ENCODE data around the gene UBE2L5. TPM values are rescaled to one million over a fixed set of nuclear protein-coding genes. Genes with fewer than 3 reads are reported as not detected.
A peak's percentile ranks its signal among the peaks of the same experiment; 100 is the strongest.

UBE2L5 gene
- total RNA-seq, 2 experiments from 2014 or later = 0.11 TPM; not detected in 1

GRCh38 chr13:30413842-30414241 is 8.5 kb upstream of the UBE2L5 start:
- TF ChIP-seq CTCF (IDR thresholded peaks at IDR 0.05) = no peak
- Histone ChIP-seq H3K9me3 (ENCODE audit: control insufficient read depth in 1 of 2, insufficient read depth in 1 of 2, low read length in 2 of 2) (no peaks in the 10 kb centered on the region), H3K27me3 (ENCODE audit: control insufficient read depth in 1 of 2, insufficient read depth in 2 of 2, low read length in 2 of 2) (no peaks in the 10 kb centered on the region), H3K4me3 (ENCODE audit: low read length) (no peak overlapping the region), H3K27ac (ENCODE audit: low read depth in 1 of 2, low read length in 2 of 2) (no peak overlapping the region), H3K4me1 (ENCODE audit: insufficient read depth, low read length) (peaks cover 7% of the 10 kb centered on the region), H3K36me3 (ENCODE audit: insufficient read depth, low read length) (no peaks in the 10 kb centered on the region)
- H3K9me3 Mint-ChIP-seq = no peaks in the 10 kb centered on the region
- no peaks in the 10 kb centered on the region for H3K36me3 Mint-ChIP-seq (ENCODE audit: low read depth)
- ATAC-seq (ENCODE audit: poor library complexity) = no peak
- CTCF ChIA-PET = interaction anchor here (0.9 kb wide), 1 partner anchor 31 kb away, joined by 3 read pairs; no protein-coding TSS in a partner anchor
- no peak overlapping the region for H3K27ac Mint-ChIP-seq
- H3K4me1 Mint-ChIP-seq (ENCODE audit: low read depth) = peaks cover 44% of the 10 kb centered on the region
- intact Hi-C loops (cut with DNase I, micrococcal nuclease) = no loop called here
- no peak for DNase-seq
- H3K27me3 Mint-ChIP-seq = no peaks in the 10 kb centered on the region
- H3K4me3 Mint-ChIP-seq = no peak overlapping the region
- POLR2A ChIA-PET = no interaction called here

GRCh38 chr13:30415430-30416030 is 6.8 kb upstream of the UBE2L5 start:
- intact Hi-C loops (cut with DNase I, micrococcal nuclease) = loop anchor here in 1 of 2 experiments (5.0 kb wide), 1 partner anchor 103 kb away; no protein-coding TSS in a partner anchor
- H3K36me3 Mint-ChIP-seq (ENCODE audit: low read depth) = no peaks in the 10 kb centered on the region
- Histone ChIP-seq H3K4me3 (ENCODE audit: low read length) (no peak overlapping the region), H3K9me3 (ENCODE audit: control insufficient read depth in 1 of 2, insufficient read depth in 1 of 2, low read length in 2 of 2) (no peaks in the 10 kb centered on the region), H3K4me1 (ENCODE audit: insufficient read depth, low read length) (no peaks in the 10 kb centered on the region), H3K27ac (ENCODE audit: low read depth in 1 of 2, low read length in 2 of 2) (no peak overlapping the region), H3K36me3 (ENCODE audit: insufficient read depth, low read length) (no peaks in the 10 kb centered on the region), H3K27me3 (ENCODE audit: control insufficient read depth in 1 of 2, insufficient read depth in 2 of 2, low read length in 2 of 2) (no peaks in the 10 kb centered on the region)
- no peaks in the 10 kb centered on the region for H3K9me3 Mint-ChIP-seq
- no peaks in the 10 kb centered on the region for H3K27me3 Mint-ChIP-seq
- TF ChIP-seq CTCF (IDR thresholded peaks at IDR 0.05) = no peak
- peak overlapping the region; percentile 32 for H3K27ac Mint-ChIP-seq
- ChIA-PET CTCF (interaction anchor here (1.3 kb wide), 1 partner anchor 41 kb away, joined by 4 read pairs; no protein-coding TSS in a partner anchor), POLR2A (interaction anchor here (0.6 to 1.7 kb wide), 4 partner anchors 20 to 43 kb away, joined by 3 to 6 read pairs (median 4); no protein-coding TSS in a partner anchor)
- peaks cover 32% of the 10 kb centered on the region for H3K4me1 Mint-ChIP-seq (ENCODE audit: low read depth)
- ATAC-seq (ENCODE audit: poor library complexity) = peak; percentile 63
- H3K4me3 Mint-ChIP-seq = no peak overlapping the region
- DNase-seq = peak in 1 of 14 experiments; percentile 22

- H3K27ac Mint-ChIP-seq = no peak overlapping the region
- CTCF ChIA-PET = no interaction called here
- H3K36me3 Mint-ChIP-seq (ENCODE audit: low read depth) = no peaks in the 10 kb centered on the region
- Histone ChIP-seq H3K9me3 (ENCODE audit: control insufficient read depth in 1 of 2, insufficient read depth in 1 of 2, low read length in 2 of 2) (no peaks in the 10 kb centered on the region), H3K4me1 (ENCODE audit: insufficient read depth, low read length) (peaks cover 6% of the 10 kb centered on the region), H3K36me3 (ENCODE audit: insufficient read depth, low read length) (no peaks in the 10 kb centered on the region), H3K27me3 (ENCODE audit: control insufficient read depth in 1 of 2, insufficient read depth in 2 of 2, low read length in 2 of 2) (no peaks in the 10 kb centered on the region), H3K4me3 (ENCODE audit: low read length) (no peak overlapping the region), H3K27ac (ENCODE audit: low read depth in 1 of 2, low read length in 2 of 2) (no peak overlapping the region)
- peaks cover 37% of the 10 kb centered on the region for H3K4me1 Mint-ChIP-seq (ENCODE audit: low read depth)
- H3K4me3 Mint-ChIP-seq = no peak overlapping the region
- intact Hi-C loops (cut with DNase I, micrococcal nuclease) = loop anchor here in 1 of 2 experiments (5.0 kb wide), 1 partner anchor 104 kb away; no protein-coding TSS in a partner anchor
- no peaks in the 10 kb centered on the region for H3K27me3 Mint-ChIP-seq
- DNase-seq (no peak), ATAC-seq (ENCODE audit: poor library complexity) (no peak)
- no peaks in the 10 kb centered on the region for H3K9me3 Mint-ChIP-seq
- POLR2A ChIA-PET = interaction anchor here (0.6 to 1.7 kb wide), 4 partner anchors 21 to 44 kb away, joined by 3 to 6 read pairs (median 4); no protein-coding TSS in a partner anchor
- no peak for TF ChIP-seq CTCF (IDR thresholded peaks at IDR 0.05)
These were observed 5.8 kb upstream of the UBE2L5 start for GRCh38 chr13:30416471-30416870.

Measured in CD4-positive, alpha-beta T cell (primary cell).